HepG2 (cell line): ENCODE data around the gene GCNT4. TPM values are rescaled to one million over a fixed set of nuclear protein-coding genes. Genes with fewer than 3 reads are reported as not detected.

Experiments used
- DRAP1 ChIP-seq: IDR thresholded peaks from 2 replicates; pipeline ENCODE4 v1.6.1; 2016; ENCODE audit warnings: missing genetic modification reagents, missing compliant biosample characterization
- MAF1 ChIP-seq: sonication (generic); formaldehyde crosslinking; IDR thresholded peaks from 2 replicates; pipeline ENCODE4 v1.5.0; 2020; ENCODE audit warnings: missing genetic modification reagents, borderline replicate concordance
- POGK ChIP-seq: sonication (generic); formaldehyde crosslinking; conservative IDR thresholded peaks from 2 replicates; pipeline ENCODE4 v1.8.0; 2022; ENCODE audit warnings: mild to moderate bottlenecking, moderate library complexity, missing genetic modification reagents
- REXO4 ChIP-seq: sonication (generic); formaldehyde crosslinking; IDR thresholded peaks from 2 replicates; pipeline ENCODE4 v1.8.0; 2022; ENCODE audit warnings: missing genetic modification reagents, mild to moderate bottlenecking, borderline replicate concordance
- RFXAP ChIP-seq: sonication (generic); formaldehyde crosslinking; IDR thresholded peaks from 2 replicates; pipeline ENCODE4 v1.4.0; 2020; ENCODE audit warnings: missing genetic modification reagents, borderline replicate concordance
- SP2 ChIP-seq: sonication (generic); formaldehyde crosslinking; IDR thresholded peaks from 2 replicates; pipeline ENCODE4 v1.5.1; 2020; ENCODE audit warnings: mild to moderate bottlenecking, missing genetic modification reagents
- XBP1 ChIP-seq: sonication (generic); formaldehyde crosslinking; IDR thresholded peaks from 2 replicates; pipeline ENCODE4 v1.5.0; 2020; ENCODE audit warnings: missing genetic modification reagents
- ZFP91 ChIP-seq: sonication (generic); formaldehyde crosslinking; IDR thresholded peaks from 2 replicates; pipeline ENCODE4 v1.9.0; 2022; ENCODE audit warnings: missing genetic modification reagents, mild to moderate bottlenecking, borderline replicate concordance
- ZNF496 ChIP-seq: sonication (generic); formaldehyde crosslinking; IDR thresholded peaks from 2 replicates; pipeline ENCODE4 v1.8.1; 2023; ENCODE audit warnings: mild to moderate bottlenecking, moderate library complexity, missing genetic modification reagents; ENCODE audit not compliant: insufficient replicate concordance
- ZNF530 ChIP-seq: sonication (generic); formaldehyde crosslinking; IDR thresholded peaks from 2 replicates; pipeline ENCODE4 v1.5.0; 2020; ENCODE audit warnings: low read depth, mild to moderate bottlenecking, missing genetic modification reagents
- ZNF558 ChIP-seq: sonication (generic); formaldehyde crosslinking; IDR thresholded peaks from 2 replicates; pipeline ENCODE4 v1.9.0; 2022; ENCODE audit warnings: mild to moderate bottlenecking, missing genetic modification reagents, borderline replicate concordance
- polyA plus RNA-seq, 8 experiments: library from polyadenylated mRNA; depleted of rRNA in 3 of 8; stranded (reverse) in 7 of 8; unstranded in 1 of 8; fragments of >200 nt; fragmentation: Illumina TruSeq in 4 of 8; extraction: Trizol in 4 of 8; gene quantifications; 2 replicates each; pipeline versions ENCODE4 v1.2.1 to v1.2.3, GENCODE V29; 2011 to 2016; ENCODE audit warnings: low read depth in 4 of 8, missing spikeins in 1 of 8, mixed read lengths in 1 of 8; ENCODE audit not compliant: insufficient read depth in 1 of 8
- total RNA-seq, 5 experiments: library from RNA; depleted of rRNA; stranded (reverse); fragments of >200 nt; fragmentation: Illumina TruSeq; extraction: Trizol; gene quantifications; 2 replicates each; pipeline ENCODE4 v1.2.3, GENCODE V29; 2016; ENCODE audit warnings: low read depth in 1 of 5
- TF ChIP-seq, protein P1 (sequence below): sonication (generic); formaldehyde crosslinking; IDR thresholded peaks from 2 replicates; pipeline ENCODE4 v1.5.0; 2020; ENCODE audit warnings: missing genetic modification reagents
- TF ChIP-seq, protein P2 (sequence below): IDR thresholded peaks from 2 replicates; pipeline ENCODE4 v1.6.1; 2016; ENCODE audit warnings: low read depth, control low read depth
- TF ChIP-seq, protein P3 (sequence below): sonication (generic); formaldehyde crosslinking; IDR thresholded peaks from 2 replicates; pipeline ENCODE4 v1.8.1; 2023; ENCODE audit warnings: mild to moderate bottlenecking, missing genetic modification reagents
- TF ChIP-seq, protein P4 (sequence below): sonication (generic); formaldehyde crosslinking; IDR thresholded peaks from 2 replicates; pipeline ENCODE4 v1.4.0; 2020; ENCODE audit warnings: low read depth, mild to moderate bottlenecking, missing genetic modification reagents
- TF ChIP-seq, protein P5 (sequence below): IDR thresholded peaks from 2 replicates; pipeline ENCODE4 v1.6.1; 2018; ENCODE audit warnings: missing genetic modification reagents

GCNT4 gene
- total and polyA plus RNA-seq, 2 of the 13 experiments (the other 11 are each of a cell fraction or from before 2014, with no cell fraction given) = 0.22 to 0.38 TPM

GRCh38 chr5:75020016-75020656 lies 32.2 kb downstream of the GCNT4 start (continued):
- TF ChIP-seq, protein P1, sequence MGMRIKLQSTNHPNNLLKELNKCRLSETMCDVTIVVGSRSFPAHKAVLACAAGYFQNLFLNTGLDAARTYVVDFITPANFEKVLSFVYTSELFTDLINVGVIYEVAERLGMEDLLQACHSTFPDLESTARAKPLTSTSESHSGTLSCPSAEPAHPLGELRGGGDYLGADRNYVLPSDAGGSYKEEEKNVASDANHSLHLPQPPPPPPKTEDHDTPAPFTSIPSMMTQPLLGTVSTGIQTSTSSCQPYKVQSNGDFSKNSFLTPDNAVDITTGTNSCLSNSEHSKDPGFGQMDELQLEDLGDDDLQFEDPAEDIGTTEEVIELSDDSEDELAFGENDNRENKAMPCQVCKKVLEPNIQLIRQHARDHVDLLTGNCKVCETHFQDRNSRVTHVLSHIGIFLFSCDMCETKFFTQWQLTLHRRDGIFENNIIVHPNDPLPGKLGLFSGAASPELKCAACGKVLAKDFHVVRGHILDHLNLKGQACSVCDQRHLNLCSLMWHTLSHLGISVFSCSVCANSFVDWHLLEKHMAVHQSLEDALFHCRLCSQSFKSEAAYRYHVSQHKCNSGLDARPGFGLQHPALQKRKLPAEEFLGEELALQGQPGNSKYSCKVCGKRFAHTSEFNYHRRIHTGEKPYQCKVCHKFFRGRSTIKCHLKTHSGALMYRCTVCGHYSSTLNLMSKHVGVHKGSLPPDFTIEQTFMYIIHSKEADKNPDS (CRISPR knock-in tag) = no peak
- no peak for TF ChIP-seq ZNF496 (CRISPR knock-in tag)
- TF ChIP-seq XBP1 (CRISPR knock-in tag) = no peak
- TF ChIP-seq, protein P2, sequence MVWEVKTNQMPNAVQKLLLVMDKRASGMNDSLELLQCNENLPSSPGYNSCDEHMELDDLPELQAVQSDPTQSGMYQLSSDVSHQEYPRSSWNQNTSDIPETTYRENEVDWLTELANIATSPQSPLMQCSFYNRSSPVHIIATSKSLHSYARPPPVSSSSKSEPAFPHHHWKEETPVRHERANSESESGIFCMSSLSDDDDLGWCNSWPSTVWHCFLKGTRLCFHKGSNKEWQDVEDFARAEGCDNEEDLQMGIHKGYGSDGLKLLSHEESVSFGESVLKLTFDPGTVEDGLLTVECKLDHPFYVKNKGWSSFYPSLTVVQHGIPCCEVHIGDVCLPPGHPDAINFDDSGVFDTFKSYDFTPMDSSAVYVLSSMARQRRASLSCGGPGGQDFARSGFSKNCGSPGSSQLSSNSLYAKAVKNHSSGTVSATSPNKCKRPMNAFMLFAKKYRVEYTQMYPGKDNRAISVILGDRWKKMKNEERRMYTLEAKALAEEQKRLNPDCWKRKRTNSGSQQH (CRISPR knock-in tag) = 0 out of 2 replicates have a peak, but pooled peaks have one; percentile 39
- no peak for TF ChIP-seq ZNF558
- 0 out of 2 replicates have a peak, but pooled peaks have one; percentile 49 for TF ChIP-seq POGK (CRISPR knock-in tag)
- no peak for TF ChIP-seq RFXAP (CRISPR knock-in tag)
- peak; percentile 77 for TF ChIP-seq ZFP91
- no peak for TF ChIP-seq REXO4 (CRISPR knock-in tag)
- TF ChIP-seq, protein P3, sequence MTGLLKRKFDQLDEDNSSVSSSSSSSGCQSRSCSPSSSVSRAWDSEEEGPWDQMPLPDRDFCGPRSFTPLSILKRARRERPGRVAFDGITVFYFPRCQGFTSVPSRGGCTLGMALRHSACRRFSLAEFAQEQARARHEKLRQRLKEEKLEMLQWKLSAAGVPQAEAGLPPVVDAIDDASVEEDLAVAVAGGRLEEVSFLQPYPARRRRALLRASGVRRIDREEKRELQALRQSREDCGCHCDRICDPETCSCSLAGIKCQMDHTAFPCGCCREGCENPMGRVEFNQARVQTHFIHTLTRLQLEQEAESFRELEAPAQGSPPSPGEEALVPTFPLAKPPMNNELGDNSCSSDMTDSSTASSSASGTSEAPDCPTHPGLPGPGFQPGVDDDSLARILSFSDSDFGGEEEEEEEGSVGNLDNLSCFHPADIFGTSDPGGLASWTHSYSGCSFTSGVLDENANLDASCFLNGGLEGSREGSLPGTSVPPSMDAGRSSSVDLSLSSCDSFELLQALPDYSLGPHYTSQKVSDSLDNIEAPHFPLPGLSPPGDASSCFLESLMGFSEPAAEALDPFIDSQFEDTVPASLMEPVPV (CRISPR knock-in tag) = no peak
- TF ChIP-seq, protein P4, sequence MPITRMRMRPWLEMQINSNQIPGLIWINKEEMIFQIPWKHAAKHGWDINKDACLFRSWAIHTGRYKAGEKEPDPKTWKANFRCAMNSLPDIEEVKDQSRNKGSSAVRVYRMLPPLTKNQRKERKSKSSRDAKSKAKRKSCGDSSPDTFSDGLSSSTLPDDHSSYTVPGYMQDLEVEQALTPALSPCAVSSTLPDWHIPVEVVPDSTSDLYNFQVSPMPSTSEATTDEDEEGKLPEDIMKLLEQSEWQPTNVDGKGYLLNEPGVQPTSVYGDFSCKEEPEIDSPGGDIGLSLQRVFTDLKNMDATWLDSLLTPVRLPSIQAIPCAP (CRISPR knock-in tag) = no peak
- no peak for TF ChIP-seq ZNF530
- no peak for TF ChIP-seq MAF1
- TF ChIP-seq, protein P5, sequence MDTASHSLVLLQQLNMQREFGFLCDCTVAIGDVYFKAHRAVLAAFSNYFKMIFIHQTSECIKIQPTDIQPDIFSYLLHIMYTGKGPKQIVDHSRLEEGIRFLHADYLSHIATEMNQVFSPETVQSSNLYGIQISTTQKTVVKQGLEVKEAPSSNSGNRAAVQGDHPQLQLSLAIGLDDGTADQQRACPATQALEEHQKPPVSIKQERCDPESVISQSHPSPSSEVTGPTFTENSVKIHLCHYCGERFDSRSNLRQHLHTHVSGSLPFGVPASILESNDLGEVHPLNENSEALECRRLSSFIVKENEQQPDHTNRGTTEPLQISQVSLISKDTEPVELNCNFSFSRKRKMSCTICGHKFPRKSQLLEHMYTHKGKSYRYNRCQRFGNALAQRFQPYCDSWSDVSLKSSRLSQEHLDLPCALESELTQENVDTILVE (CRISPR knock-in tag) = peak; percentile 32; the same call in 1 of the 2 replicates
- no peak for TF ChIP-seq SP2 (CRISPR knock-in tag)
- TF ChIP-seq DRAP1 (CRISPR knock-in tag) = peak; percentile 45; the same call in 1 of the 2 replicates
